AG09319 (cell line): ENCODE measurements around the gene SLC12A5.
"Not testable (repeated sequence)": the region's sequence is repeated elsewhere in the genome, so short reads cannot be mapped to it uniquely, and the experiment has no call there.

Source experiments
- DNase-seq: peaks from one replicate; pipeline ENCODE4 v3.0.0-alpha.2; 2010; ENCODE audit warnings: low read depth; ENCODE audit errors: extremely low read depth
- CTCF ChIP-seq: IDR thresholded peaks from 2 replicates; pipeline ENCODE4 v1.5.1; 2011; ENCODE audit warnings: low read depth, mild to moderate bottlenecking, inconsistent platforms, low read length, moderate library complexity

Gene SLC12A5

GRCh38 chr20:45993197-45993951 lies 35.6 kb upstream of the SLC12A5 start:
- no peak for TF ChIP-seq CTCF
- no peak for DNase-seq

GRCh38 chr20:45994761-45995493 lies 34.1 kb upstream of the SLC12A5 start:
- TF ChIP-seq CTCF, result no peak
- DNase-seq, result no peak

GRCh38 chr20:45995495-45996097 lies 33.4 kb upstream of the SLC12A5 start:
- DNase-seq, result not testable (repeated sequence)

GRCh38 chr20:45997187-45997586 lies 31.8 kb upstream of the SLC12A5 start:
- no peak for DNase-seq
- TF ChIP-seq CTCF, result no peak

- no peak for DNase-seq
- TF ChIP-seq CTCF, result no peak
Observed at GRCh38 chr20:45998337-45998736, 30.7 kb upstream of the SLC12A5 start.

- no peak for DNase-seq
- no peak for TF ChIP-seq CTCF
Observed at GRCh38 chr20:45998761-45999160, 30.3 kb upstream of the SLC12A5 start.

GRCh38 chr20:45999557-46000261 lies 29.3 kb upstream of the SLC12A5 start:
- no peak for TF ChIP-seq CTCF
- no peak for DNase-seq
